Progenitor cell of endocrine pancreas (in vitro differentiated cells): Measurements from ENCODE around the gene SRP9. TPM values are rescaled to one million over a fixed set of nuclear protein-coding genes. Genes with fewer than 3 reads are reported as not detected.

Experiments used
- DNase-seq: peaks from one replicate; pipeline ENCODE4 v3.0.0; 2021; ENCODE audit warnings: low spot score; ENCODE audit not compliant: unreplicated experiment
- H3K27ac Mint-ChIP-seq: 2 replicates; pipeline ENCODE4 v1.8.0; 2021; ENCODE audit warnings: mild to moderate bottlenecking, moderate library complexity, mixed read lengths
- H3K27me3 Mint-ChIP-seq: 2 replicates; pipeline ENCODE4 v1.8.0; 2021; ENCODE audit warnings: mixed read lengths
- H3K36me3 Mint-ChIP-seq: 2 replicates; pipeline ENCODE4 v1.8.0; 2022; ENCODE audit warnings: mixed read lengths; ENCODE audit not compliant: insufficient read depth
- H3K4me1 Mint-ChIP-seq: 2 replicates; pipeline ENCODE4 v1.8.0; 2021; ENCODE audit warnings: low read depth, mixed read lengths
- H3K4me3 Mint-ChIP-seq: 2 replicates; pipeline ENCODE4 v1.8.0; 2021; ENCODE audit warnings: low read depth, mild to moderate bottlenecking, moderate library complexity, mixed read lengths
- H3K9me3 Mint-ChIP-seq: 2 replicates; pipeline ENCODE4 v1.8.0; 2021; ENCODE audit warnings: low read depth, mixed read lengths
- total RNA-seq: library from RNA; stranded (reverse); gene quantifications from 2 replicates; pipeline ENCODE4 v1.2.1, GENCODE V29; 2021
- TF ChIP-seq, protein P1 (sequence below): fragments of 200-600 bp; sonication (generic); IDR thresholded peaks from one replicate; pipeline ENCODE4 v1.5.0; 2021; ENCODE audit warnings: antibody characterized with exemption, mild to moderate bottlenecking; ENCODE audit not compliant: unreplicated experiment

SRP9 gene
- total RNA-seq, 1 donor from 2014 or later: 423 TPM

DNA sequence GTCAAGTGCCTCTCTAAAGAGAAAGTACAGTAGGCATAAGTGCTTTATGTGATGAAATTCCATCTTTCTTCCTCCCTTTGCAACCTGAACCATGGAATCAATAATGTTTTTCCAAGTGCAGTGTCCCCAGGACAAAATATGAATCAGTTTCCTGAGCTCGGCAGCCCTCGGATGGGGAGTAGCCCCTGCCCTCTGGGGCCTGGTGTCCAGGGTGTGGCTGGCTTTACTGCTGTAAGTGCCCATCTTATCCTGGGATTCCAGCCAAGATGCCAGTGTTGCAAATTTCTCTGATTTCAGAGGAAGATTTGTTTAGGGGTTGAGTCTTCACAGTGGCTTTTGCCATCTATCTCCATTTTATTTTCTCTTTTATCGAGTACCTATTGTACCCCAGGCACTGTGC, 40.5 kb upstream of the SRP9 start:
- Mint-ChIP-seq H3K4me3 (no peak overlapping the region), H3K27ac (no peak overlapping the region), H3K4me1 (no peaks in the 10 kb centered on the region), H3K9me3 (no peaks in the 10 kb centered on the region), H3K36me3 (no peaks in the 10 kb centered on the region), H3K27me3 (peaks cover 7% of the 10 kb centered on the region)
- no peak for DNase-seq
- TF ChIP-seq, protein P1, sequence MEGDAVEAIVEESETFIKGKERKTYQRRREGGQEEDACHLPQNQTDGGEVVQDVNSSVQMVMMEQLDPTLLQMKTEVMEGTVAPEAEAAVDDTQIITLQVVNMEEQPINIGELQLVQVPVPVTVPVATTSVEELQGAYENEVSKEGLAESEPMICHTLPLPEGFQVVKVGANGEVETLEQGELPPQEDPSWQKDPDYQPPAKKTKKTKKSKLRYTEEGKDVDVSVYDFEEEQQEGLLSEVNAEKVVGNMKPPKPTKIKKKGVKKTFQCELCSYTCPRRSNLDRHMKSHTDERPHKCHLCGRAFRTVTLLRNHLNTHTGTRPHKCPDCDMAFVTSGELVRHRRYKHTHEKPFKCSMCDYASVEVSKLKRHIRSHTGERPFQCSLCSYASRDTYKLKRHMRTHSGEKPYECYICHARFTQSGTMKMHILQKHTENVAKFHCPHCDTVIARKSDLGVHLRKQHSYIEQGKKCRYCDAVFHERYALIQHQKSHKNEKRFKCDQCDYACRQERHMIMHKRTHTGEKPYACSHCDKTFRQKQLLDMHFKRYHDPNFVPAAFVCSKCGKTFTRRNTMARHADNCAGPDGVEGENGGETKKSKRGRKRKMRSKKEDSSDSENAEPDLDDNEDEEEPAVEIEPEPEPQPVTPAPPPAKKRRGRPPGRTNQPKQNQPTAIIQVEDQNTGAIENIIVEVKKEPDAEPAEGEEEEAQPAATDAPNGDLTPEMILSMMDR: no peak

DNA sequence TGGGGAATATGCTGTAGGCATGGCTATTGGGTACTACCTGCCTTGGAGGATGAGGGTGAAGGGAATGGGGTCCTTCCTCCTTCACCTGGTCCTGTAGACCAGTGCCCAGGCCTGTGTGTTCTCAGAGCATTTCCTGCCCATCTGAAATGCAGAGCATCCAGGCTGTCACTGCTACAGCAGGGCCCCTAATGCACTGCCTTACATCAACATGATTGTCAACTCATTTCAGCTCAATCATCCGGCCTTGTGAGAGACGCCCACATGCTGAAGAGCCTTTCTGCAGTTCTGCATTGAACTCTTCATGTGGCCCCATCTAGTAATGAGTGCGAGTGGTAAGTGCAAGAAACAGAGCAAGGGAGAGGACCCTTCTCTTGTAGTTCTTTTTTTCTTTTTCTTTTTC, 39.8 kb upstream of the SRP9 start:
- Mint-ChIP-seq H3K4me1 (no peaks in the 10 kb centered on the region), H3K27me3 (peaks cover 7% of the 10 kb centered on the region), H3K27ac (no peak overlapping the region), H3K36me3 (no peaks in the 10 kb centered on the region), H3K4me3 (no peak overlapping the region), H3K9me3 (no peaks in the 10 kb centered on the region)
- DNase-seq: no peak
- TF ChIP-seq, protein P1: no peak

DNA sequence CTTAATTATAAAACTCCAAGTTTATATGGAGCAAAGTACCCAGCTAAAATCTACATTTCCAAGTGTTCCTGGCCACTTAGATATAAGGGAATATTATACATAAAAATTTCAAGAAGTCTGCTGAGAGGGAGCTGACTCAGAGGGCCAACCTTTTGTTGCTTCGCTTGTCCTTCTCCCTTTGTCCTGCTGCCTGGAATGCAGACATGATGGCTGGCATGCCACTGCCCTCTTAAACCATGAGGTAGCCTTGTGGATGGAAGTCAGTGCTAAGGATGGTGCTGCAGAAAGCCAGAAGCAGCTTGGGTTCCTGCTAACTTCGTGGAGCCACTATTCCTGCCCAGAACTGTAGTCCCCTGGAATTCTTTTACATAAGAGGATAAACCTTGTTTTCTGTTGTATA, 38.9 kb upstream of the SRP9 start:
- Mint-ChIP-seq H3K4me1 (no peaks in the 10 kb centered on the region), H3K36me3 (no peaks in the 10 kb centered on the region), H3K4me3 (no peak overlapping the region), H3K27ac (no peak overlapping the region), H3K27me3 (peaks cover 7% of the 10 kb centered on the region), H3K9me3 (no peaks in the 10 kb centered on the region)
- TF ChIP-seq, protein P1: no peak
- no peak for DNase-seq

DNA sequence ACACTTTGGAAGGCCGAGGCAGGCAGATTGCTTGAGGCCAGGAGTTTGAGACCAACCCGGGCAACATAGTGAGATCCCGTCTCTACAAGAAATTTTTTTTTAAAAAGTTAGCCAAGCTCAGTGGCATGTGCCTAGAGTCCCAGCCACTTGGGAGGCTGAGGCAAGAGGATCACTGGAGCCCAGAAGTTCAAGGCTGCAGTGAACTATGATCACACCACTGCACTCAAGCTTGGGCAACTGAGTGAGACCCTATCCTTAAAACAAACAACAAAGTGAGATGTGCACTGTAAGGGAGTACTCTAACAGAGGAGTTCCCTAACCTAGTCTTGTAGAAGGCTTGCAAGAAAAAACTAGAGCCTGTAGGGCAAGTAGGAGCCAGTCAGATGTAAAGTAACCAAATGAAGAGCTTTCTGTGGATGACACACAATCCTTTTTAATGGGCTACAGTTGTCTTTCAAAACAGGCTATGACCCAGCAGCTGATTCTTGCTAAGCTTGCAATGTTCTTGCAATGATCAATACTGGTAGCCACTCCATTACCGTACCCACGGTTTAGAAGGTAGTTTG, 38.0 kb upstream of the SRP9 start:
- no peak overlapping the region for H3K4me3 Mint-ChIP-seq
- H3K4me1 Mint-ChIP-seq: no peaks in the 10 kb centered on the region
- H3K27ac Mint-ChIP-seq: no peak overlapping the region
- H3K27me3 Mint-ChIP-seq: peaks cover 7% of the 10 kb centered on the region
- no peaks in the 10 kb centered on the region for H3K36me3 Mint-ChIP-seq
- DNase-seq: no peak
- H3K9me3 Mint-ChIP-seq: no peaks in the 10 kb centered on the region
- TF ChIP-seq, protein P1: no peak

GRCh38 chr1:225744745-225745144, 32.9 kb upstream of the SRP9 start:
- H3K4me3 Mint-ChIP-seq: no peak overlapping the region
- H3K4me1 Mint-ChIP-seq: peaks cover 3% of the 10 kb centered on the region
- DNase-seq: no peak
- TF ChIP-seq, protein P1: no peak
- no peaks in the 10 kb centered on the region for H3K9me3 Mint-ChIP-seq
- H3K36me3 Mint-ChIP-seq: no peaks in the 10 kb centered on the region
- H3K27ac Mint-ChIP-seq: no peak overlapping the region
- H3K27me3 Mint-ChIP-seq: peaks cover 3% of the 10 kb centered on the region
